GM12878 (cell line): ENCODE measurements around the gene PLCG2. TPM values are rescaled to one million over a fixed set of nuclear protein-coding genes. Genes with fewer than 3 reads are reported as not detected.

Source experiments
- ATAC-seq: fragments of 200-7000 bp; cut with Tn5 transposase; 3 replicates; pipeline ENCODE4 v1.9.1; 2020; ENCODE audit warnings: mild to moderate bottlenecking, moderate library complexity
- BruUV-seq: library from RNA; stranded (reverse); fragments of 400-500 nt; replicated peaks from 2 replicates; lab custom pipeline; 2021; lab: Mats Ljungman, UMichigan
- CTCF ChIA-PET: fragments of 300-600 bp; sonication (Branson Sonifier 250); formaldehyde crosslinking; extraction: SDS; loops from one replicate; lab custom pipeline; 2021; ENCODE audit warnings: inconsistent platforms; lab: Yijun Ruan, JAX
- POLR2A ChIA-PET: fragments of 350-600 bp; formaldehyde crosslinking; extraction: SDS; loops from one replicate; lab custom pipeline; 2021; ENCODE audit warnings: inconsistent platforms; lab: Charles Lee
- RAD21 ChIA-PET: fragments of 300-600 bp; sonication (Branson Sonifier 250); formaldehyde crosslinking; loops from one replicate; lab custom pipeline; 2023; ENCODE audit warnings: antibody characterized with exemption; ENCODE audit not compliant: unreplicated experiment; lab: Charles Lee
- SMC1A ChIA-PET: fragments of 300-600 bp; sonication (Branson Sonifier 250); formaldehyde crosslinking; loops from one replicate; lab custom pipeline; 2023; ENCODE audit not compliant: unreplicated experiment, uncharacterized antibody; lab: Charles Lee
- DNase-seq: peaks from one replicate; pipeline ENCODE4 v3.0.0-alpha.2; 2011; ENCODE audit warnings: low read depth, low spot score
- FAIRE-seq: peaks from 3 replicates; lab custom pipeline; 2011; peaks lifted over from hg19 to GRCh38; lab: Jason Lieb, UNC
- H2AFZ ChIP-seq: 2 replicates; pipeline ENCODE4 v1.6.0; 2011; ENCODE audit warnings: low read depth, low read length, control low read depth; ENCODE audit not compliant: control insufficient read depth
- H3K27ac ChIP-seq: 2 replicates; pipeline ENCODE4 v1.5.1; 2011; ENCODE audit warnings: control low read depth; ENCODE audit not compliant: control insufficient read depth, insufficient read depth
- H3K27me3 ChIP-seq, 2 experiments: replicated peaks in 1 of 2; 2 replicates each; pipeline versions ENCODE4 v1.6.0 to v1.6.1; 2011; ENCODE audit warnings: low read length in 1 of 2; ENCODE audit not compliant: control insufficient read depth in 2 of 2, insufficient read depth in 2 of 2
- H3K36me3 ChIP-seq, 2 experiments: 2 replicates each; pipeline ENCODE4 v1.5.1; 2011; ENCODE audit warnings: low read length in 1 of 2; ENCODE audit not compliant: control insufficient read depth in 2 of 2, insufficient read depth in 2 of 2
- H3K4me1 ChIP-seq: 2 replicates; pipeline ENCODE4 v1.6.1; 2011; ENCODE audit warnings: mild to moderate bottlenecking, low read length, moderate library complexity, mixed read lengths; ENCODE audit not compliant: control insufficient read depth, insufficient read depth
- H3K4me2 ChIP-seq: 2 replicates; pipeline ENCODE4 v1.6.0; 2011; ENCODE audit warnings: control low read depth; ENCODE audit not compliant: control insufficient read depth, insufficient read depth
- H3K4me3 ChIP-seq: fragments of 200-600 bp; sonication (generic); 2 replicates; pipeline ENCODE4 v1.5.1; 2016
- H3K79me2 ChIP-seq: 2 replicates; pipeline ENCODE4 v1.6.0; 2011; ENCODE audit warnings: low read length; ENCODE audit not compliant: control insufficient read depth, insufficient read depth
- H3K9ac ChIP-seq: 2 replicates; pipeline ENCODE4 v1.8.0; 2011; ENCODE audit warnings: low read length, control low read depth, mixed read lengths; ENCODE audit not compliant: control insufficient read depth, insufficient read depth
- H3K9me3 ChIP-seq: replicated peaks from 3 replicates; pipeline ENCODE4 v1.5.1; 2011; ENCODE audit warnings: mild to moderate bottlenecking, low read length; ENCODE audit not compliant: control insufficient read depth, insufficient read depth
- H4K20me1 ChIP-seq: 2 replicates; pipeline ENCODE4 v1.6.0; 2011; ENCODE audit not compliant: control insufficient read depth, insufficient read depth
- CHD4 ChIP-seq: fragments of 200-600 bp; sonication (generic); IDR thresholded peaks from 2 replicates; pipeline ENCODE4 v1.6.1; 2016; ENCODE audit warnings: mild to moderate bottlenecking
- CREM ChIP-seq: IDR thresholded peaks from 2 replicates; pipeline ENCODE4 v1.6.1; 2014; ENCODE audit warnings: antibody characterized with exemption, low read depth
- KAT2A ChIP-seq: conservative IDR thresholded peaks from 2 replicates; pipeline ENCODE4 v1.6.1; 2011; ENCODE audit warnings: low read depth, low read length; ENCODE audit not compliant: control insufficient read depth
- MYB ChIP-seq: fragments of 150-350 bp; IDR thresholded peaks from 2 replicates; pipeline ENCODE4 v1.6.1; 2014; ENCODE audit warnings: mild to moderate bottlenecking, low read depth, low read length, borderline replicate concordance
- NFYA ChIP-seq: IDR thresholded peaks from 2 replicates; pipeline ENCODE4 v1.6.1; 2011; ENCODE audit warnings: low read depth, mild to moderate bottlenecking, low read length, improper control_type of control experiment, borderline replicate concordance
- PAX8 ChIP-seq: fragments of 450-650 bp; IDR thresholded peaks from 2 replicates; pipeline ENCODE4 v1.6.1; 2017; ENCODE audit warnings: mild to moderate bottlenecking, moderate library complexity
- POLR2AphosphoS5 ChIP-seq: IDR thresholded peaks from 2 replicates; pipeline ENCODE4 v1.6.1; 2011; ENCODE audit warnings: mild to moderate bottlenecking, low read length, inconsistent platforms
- STAT3 ChIP-seq: IDR thresholded peaks from 2 replicates; pipeline ENCODE4 v1.6.1; 2011; ENCODE audit warnings: low read depth, low read length, improper control_type of control experiment
- TAF1 ChIP-seq: IDR thresholded peaks from 2 replicates; pipeline ENCODE4 v1.6.1; 2011; ENCODE audit warnings: mild to moderate bottlenecking, low read depth, low read length, borderline replicate concordance
- WGBS: methylation state at CpG from one replicate; pipeline ENCODE4 v1.1.6; 2016; ENCODE audit warnings: low lambda C conversion rate; ENCODE audit not compliant: insufficient replicate concordance, insufficient coverage; ENCODE audit errors: missing lambda C conversion rate; 5-methylcytosine and 5-hydroxymethylcytosine counted together
- in situ Hi-C: fragments of 300-500 bp; cut with MboI; formaldehyde crosslinking; loops from 9 replicates; pipeline ENCODE4 v1.14.3; 2018; ENCODE audit warnings: mixed read lengths
- intact Hi-C: fragments of 100-400 bp; cut with micrococcal nuclease; formaldehyde crosslinking; loops from one replicate; pipeline ENCODE4 v1.14.2; 2022; ENCODE audit not compliant: unreplicated experiment
- polyA plus RNA-seq, 11 experiments: library from polyadenylated mRNA; depleted of rRNA in 4 of 11; unstranded in 6 of 11; stranded (reverse) in 5 of 11; fragments of >200 nt; fragmentation: Nextera tagmentation in 4 of 11; fragmentation: Illumina TruSeq in 1 of 11; extraction: Ambion mirVana in 4 of 11; extraction: Trizol in 1 of 11; gene quantifications; 1 replicate in 1 of 11; 2 replicates in 10 of 11; pipeline versions ENCODE4 v1.2.1 to v1.2.3, GENCODE V29; 2011 to 2016; ENCODE audit warnings: inconsistent platforms in 2 of 11, missing spikeins in 2 of 11, low read depth in 1 of 11
- total RNA-seq, 4 experiments: library from RNA; depleted of rRNA in 3 of 4; stranded (reverse); fragments of >200 nt in 3 of 4; fragmentation: Illumina TruSeq in 1 of 4; extraction: Trizol in 1 of 4; gene quantifications; 2 replicates each; pipeline versions ENCODE4 v1.2.1 to v1.2.3, GENCODE V29; 2013 to 2021
- TF ChIP-seq, protein P1 (sequence below): fragments of 150-350 bp; IDR thresholded peaks from 2 replicates; pipeline ENCODE4 v1.6.1; 2014; ENCODE audit warnings: mild to moderate bottlenecking, low read depth, low read length
- TF ChIP-seq, protein P2 (sequence below): IDR thresholded peaks from 2 replicates; pipeline ENCODE4 v1.6.1; 2012; ENCODE audit warnings: low read depth, low read length, improper control_type of control experiment
- TF ChIP-seq, protein P3 (sequence below): IDR thresholded peaks from 2 replicates; pipeline ENCODE4 v1.6.1; 2012; ENCODE audit warnings: low read depth, low read length, improper control_type of control experiment
- TF ChIP-seq, protein P4 (sequence below): fragments of 450-650 bp; IDR thresholded peaks from 2 replicates; pipeline ENCODE4 v1.6.1; 2016; ENCODE audit warnings: mild to moderate bottlenecking
- TF ChIP-seq, protein P5 (sequence below): IDR thresholded peaks from 2 replicates; pipeline ENCODE4 v1.6.1; 2011; ENCODE audit warnings: mild to moderate bottlenecking, low read depth, low read length, moderate library complexity; ENCODE audit not compliant: insufficient replicate concordance
- TF ChIP-seq, protein P6 (sequence below): IDR thresholded peaks from 2 replicates; pipeline ENCODE4 v1.6.1; 2012; ENCODE audit warnings: mild to moderate bottlenecking, low read depth, low read length

Gene PLCG2
- total and polyA plus RNA-seq, 10 of the 15 experiments (the other 5 are each of a cell fraction or from before 2014, with no cell fraction given): 47.6 to 256 (median 149) TPM

DNA sequence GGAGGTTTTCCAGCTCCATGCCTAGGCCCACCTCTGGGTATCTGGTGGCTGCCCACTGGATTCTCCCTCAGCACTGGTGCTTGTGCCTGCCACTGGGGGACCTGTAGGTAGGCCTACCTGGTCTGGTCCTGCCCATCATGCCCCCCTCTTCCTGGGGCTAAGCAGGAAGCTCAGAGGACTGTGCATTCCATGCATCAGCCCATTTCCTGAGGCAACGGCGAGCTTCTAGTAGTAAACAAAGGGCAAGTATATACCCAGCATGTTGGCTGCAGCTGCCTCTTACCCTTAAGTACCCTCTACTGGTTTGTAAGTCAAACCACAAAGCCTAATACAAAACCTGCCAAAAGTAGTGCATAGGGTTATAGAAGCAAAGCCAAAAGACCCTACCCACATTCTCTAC is 194.6 kb downstream of the PLCG2 start:
- no peaks in the 10 kb centered on the region for H4K20me1 ChIP-seq
- no peak overlapping the region for H3K9ac ChIP-seq
- no peaks in the 10 kb centered on the region for H3K4me1 ChIP-seq
- H3K36me3 ChIP-seq: no peaks in the 10 kb centered on the region
- CTCF ChIA-PET: no interaction called here
- peaks cover 4% of the 10 kb centered on the region; the same call in 1 of the 3 replicates for H3K9me3 ChIP-seq
- FAIRE-seq: no peak
- POLR2A ChIA-PET: no interaction called here
- intact Hi-C loops (no loop called here), in situ Hi-C loops (no loop called here)
- BruUV-seq: no TSS peak
- H3K4me3 ChIP-seq: no peak overlapping the region
- ATAC-seq: no peak
- RAD21 ChIA-PET: no interaction called here
- H3K27me3 ChIP-seq: no peaks in the 10 kb centered on the region
- no peaks in the 10 kb centered on the region for H3K79me2 ChIP-seq
- DNase-seq: no peak
- no peak overlapping the region for H3K4me2 ChIP-seq
- SMC1A ChIA-PET: interaction anchor here (0.7 kb wide), 1 partner anchor 74 kb away, joined by 3 read pairs; no protein-coding TSS in a partner anchor
- 32% methylated on average over 2 of the region's 2 CpGs for WGBS
- H2AFZ ChIP-seq: no peak overlapping the region
- H3K27ac ChIP-seq: no peak overlapping the region
- TF ChIP-seq, protein P1, sequence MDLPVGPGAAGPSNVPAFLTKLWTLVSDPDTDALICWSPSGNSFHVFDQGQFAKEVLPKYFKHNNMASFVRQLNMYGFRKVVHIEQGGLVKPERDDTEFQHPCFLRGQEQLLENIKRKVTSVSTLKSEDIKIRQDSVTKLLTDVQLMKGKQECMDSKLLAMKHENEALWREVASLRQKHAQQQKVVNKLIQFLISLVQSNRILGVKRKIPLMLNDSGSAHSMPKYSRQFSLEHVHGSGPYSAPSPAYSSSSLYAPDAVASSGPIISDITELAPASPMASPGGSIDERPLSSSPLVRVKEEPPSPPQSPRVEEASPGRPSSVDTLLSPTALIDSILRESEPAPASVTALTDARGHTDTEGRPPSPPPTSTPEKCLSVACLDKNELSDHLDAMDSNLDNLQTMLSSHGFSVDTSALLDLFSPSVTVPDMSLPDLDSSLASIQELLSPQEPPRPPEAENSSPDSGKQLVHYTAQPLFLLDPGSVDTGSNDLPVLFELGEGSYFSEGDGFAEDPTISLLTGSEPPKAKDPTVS: no peak
- TF ChIP-seq POLR2AphosphoS5 (no peak), STAT3 (no peak), MYB (no peak), CHD4 (no peak), PAX8 (no peak), KAT2A (no peak), TAF1 (no peak), CREM (no peak), NFYA (no peak)
- TF ChIP-seq, protein P2, sequence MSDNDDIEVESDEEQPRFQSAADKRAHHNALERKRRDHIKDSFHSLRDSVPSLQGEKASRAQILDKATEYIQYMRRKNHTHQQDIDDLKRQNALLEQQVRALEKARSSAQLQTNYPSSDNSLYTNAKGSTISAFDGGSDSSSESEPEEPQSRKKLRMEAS: no peak
- TF ChIP-seq, protein P3, sequence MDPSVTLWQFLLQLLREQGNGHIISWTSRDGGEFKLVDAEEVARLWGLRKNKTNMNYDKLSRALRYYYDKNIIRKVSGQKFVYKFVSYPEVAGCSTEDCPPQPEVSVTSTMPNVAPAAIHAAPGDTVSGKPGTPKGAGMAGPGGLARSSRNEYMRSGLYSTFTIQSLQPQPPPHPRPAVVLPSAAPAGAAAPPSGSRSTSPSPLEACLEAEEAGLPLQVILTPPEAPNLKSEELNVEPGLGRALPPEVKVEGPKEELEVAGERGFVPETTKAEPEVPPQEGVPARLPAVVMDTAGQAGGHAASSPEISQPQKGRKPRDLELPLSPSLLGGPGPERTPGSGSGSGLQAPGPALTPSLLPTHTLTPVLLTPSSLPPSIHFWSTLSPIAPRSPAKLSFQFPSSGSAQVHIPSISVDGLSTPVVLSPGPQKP: no peak
- TF ChIP-seq, protein P4, sequence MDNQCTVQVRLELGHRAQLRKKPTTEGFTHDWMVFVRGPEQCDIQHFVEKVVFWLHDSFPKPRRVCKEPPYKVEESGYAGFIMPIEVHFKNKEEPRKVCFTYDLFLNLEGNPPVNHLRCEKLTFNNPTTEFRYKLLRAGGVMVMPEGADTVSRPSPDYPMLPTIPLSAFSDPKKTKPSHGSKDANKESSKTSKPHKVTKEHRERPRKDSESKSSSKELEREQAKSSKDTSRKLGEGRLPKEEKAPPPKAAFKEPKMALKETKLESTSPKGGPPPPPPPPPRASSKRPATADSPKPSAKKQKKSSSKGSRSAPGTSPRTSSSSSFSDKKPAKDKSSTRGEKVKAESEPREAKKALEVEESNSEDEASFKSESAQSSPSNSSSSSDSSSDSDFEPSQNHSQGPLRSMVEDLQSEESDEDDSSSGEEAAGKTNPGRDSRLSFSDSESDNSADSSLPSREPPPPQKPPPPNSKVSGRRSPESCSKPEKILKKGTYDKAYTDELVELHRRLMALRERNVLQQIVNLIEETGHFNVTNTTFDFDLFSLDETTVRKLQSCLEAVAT: no peak
- TF ChIP-seq, protein P5, sequence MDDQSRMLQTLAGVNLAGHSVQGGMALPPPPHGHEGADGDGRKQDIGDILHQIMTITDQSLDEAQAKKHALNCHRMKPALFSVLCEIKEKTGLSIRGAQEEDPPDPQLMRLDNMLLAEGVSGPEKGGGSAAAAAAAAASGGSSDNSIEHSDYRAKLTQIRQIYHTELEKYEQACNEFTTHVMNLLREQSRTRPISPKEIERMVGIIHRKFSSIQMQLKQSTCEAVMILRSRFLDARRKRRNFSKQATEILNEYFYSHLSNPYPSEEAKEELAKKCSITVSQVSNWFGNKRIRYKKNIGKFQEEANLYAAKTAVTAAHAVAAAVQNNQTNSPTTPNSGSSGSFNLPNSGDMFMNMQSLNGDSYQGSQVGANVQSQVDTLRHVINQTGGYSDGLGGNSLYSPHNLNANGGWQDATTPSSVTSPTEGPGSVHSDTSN: no peak
- TF ChIP-seq, protein P6, sequence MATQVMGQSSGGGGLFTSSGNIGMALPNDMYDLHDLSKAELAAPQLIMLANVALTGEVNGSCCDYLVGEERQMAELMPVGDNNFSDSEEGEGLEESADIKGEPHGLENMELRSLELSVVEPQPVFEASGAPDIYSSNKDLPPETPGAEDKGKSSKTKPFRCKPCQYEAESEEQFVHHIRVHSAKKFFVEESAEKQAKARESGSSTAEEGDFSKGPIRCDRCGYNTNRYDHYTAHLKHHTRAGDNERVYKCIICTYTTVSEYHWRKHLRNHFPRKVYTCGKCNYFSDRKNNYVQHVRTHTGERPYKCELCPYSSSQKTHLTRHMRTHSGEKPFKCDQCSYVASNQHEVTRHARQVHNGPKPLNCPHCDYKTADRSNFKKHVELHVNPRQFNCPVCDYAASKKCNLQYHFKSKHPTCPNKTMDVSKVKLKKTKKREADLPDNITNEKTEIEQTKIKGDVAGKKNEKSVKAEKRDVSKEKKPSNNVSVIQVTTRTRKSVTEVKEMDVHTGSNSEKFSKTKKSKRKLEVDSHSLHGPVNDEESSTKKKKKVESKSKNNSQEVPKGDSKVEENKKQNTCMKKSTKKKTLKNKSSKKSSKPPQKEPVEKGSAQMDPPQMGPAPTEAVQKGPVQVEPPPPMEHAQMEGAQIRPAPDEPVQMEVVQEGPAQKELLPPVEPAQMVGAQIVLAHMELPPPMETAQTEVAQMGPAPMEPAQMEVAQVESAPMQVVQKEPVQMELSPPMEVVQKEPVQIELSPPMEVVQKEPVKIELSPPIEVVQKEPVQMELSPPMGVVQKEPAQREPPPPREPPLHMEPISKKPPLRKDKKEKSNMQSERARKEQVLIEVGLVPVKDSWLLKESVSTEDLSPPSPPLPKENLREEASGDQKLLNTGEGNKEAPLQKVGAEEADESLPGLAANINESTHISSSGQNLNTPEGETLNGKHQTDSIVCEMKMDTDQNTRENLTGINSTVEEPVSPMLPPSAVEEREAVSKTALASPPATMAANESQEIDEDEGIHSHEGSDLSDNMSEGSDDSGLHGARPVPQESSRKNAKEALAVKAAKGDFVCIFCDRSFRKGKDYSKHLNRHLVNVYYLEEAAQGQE: no peak
